Measurements from ENCODE around the gene GRM1.

DNA sequence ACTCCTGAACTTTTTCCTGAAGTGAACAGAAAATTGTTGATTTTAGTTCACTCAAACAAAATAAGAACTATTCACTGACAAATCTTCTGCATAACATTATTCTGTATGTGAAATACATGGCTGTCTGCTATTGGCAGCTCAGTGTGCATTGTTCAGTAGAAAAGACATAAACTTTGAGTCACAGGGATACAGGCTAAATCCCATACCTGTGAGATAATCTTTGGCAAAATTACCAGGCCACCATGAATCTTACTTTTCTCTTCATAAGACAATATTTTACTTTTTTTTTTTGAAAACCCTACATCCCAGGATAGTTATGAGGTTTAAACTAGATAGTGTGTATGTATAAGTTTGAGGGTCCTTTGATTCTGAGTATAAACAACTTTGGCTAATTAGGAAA is 224.8 kb downstream of the GRM1 start:
- TF ChIP-seq, protein P1, sequence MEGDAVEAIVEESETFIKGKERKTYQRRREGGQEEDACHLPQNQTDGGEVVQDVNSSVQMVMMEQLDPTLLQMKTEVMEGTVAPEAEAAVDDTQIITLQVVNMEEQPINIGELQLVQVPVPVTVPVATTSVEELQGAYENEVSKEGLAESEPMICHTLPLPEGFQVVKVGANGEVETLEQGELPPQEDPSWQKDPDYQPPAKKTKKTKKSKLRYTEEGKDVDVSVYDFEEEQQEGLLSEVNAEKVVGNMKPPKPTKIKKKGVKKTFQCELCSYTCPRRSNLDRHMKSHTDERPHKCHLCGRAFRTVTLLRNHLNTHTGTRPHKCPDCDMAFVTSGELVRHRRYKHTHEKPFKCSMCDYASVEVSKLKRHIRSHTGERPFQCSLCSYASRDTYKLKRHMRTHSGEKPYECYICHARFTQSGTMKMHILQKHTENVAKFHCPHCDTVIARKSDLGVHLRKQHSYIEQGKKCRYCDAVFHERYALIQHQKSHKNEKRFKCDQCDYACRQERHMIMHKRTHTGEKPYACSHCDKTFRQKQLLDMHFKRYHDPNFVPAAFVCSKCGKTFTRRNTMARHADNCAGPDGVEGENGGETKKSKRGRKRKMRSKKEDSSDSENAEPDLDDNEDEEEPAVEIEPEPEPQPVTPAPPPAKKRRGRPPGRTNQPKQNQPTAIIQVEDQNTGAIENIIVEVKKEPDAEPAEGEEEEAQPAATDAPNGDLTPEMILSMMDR (IDR thresholded peaks at IDR 0.05; ENCODE audit: low read length) = no peak
- TF ChIP-seq EZH2 (IDR thresholded peaks at IDR 0.05; ENCODE audit: borderline replicate concordance, low read length) = no peak
